NCI-H446 treated with DMSO at 0.1 percent for 48 hours (cell line): ENCODE data around the gene GCNA.
"Not testable (repeated sequence)": the region's sequence is repeated elsewhere in the genome, so short reads cannot be mapped to it uniquely, and the experiment has no call there.

ENCODE experiments used
- DNase-seq: peaks from one replicate; lab custom pipeline; 2025; lab: John Stamatoyannopoulos, UW

GCNA gene

DNA sequence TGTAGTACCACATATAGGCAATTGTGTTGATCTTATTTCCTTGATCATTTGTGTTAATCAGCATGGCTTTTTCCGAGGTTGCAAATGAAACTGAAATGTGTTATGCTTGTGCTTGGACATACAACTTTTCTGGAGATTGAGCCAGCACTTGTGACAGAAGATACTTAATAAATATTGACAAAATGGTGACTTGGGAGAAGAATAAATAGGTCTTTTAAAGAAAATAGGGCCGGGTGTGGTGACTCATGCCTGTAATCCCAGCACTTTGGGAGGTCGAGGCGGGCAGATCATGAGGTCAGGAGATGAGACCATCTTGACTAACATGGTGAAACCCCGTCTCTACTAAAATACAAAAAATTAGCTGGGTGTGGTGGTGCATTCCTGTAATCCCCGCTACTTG is 18.5 kb upstream of the GCNA start:
- DNase-seq, result not testable (repeated sequence)

GRCh38 chrX:71563921-71564320 is 14.3 kb upstream of the GCNA start:
- DNase-seq, result no peak

DNA sequence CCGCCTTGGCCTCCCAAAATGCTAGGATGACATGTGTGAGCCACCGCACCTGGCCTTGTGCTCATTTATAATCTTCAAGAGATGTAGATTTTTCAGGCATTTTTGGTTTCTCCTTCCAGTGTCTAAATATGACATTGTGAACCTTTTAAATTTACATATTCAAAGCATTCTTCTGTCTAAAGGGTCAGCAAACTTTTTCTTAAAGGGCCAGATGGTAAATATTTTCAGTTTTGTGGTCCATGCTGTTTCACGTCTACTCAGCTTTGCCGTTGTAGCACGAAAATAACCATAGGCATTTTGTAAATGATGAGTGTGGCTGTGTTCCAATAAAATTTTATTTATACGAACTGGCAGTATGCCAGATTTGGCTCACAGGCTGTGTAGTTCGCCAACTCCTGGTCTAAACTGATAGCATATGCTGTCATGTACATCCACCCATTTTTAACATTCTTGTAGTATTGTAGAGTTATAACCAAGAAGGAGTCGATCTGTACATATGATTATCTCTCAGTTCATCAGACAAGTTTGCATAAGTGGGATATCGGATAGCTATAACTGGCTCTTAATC is 12.7 kb upstream of the GCNA start:
- DNase-seq, result no peak

DNA sequence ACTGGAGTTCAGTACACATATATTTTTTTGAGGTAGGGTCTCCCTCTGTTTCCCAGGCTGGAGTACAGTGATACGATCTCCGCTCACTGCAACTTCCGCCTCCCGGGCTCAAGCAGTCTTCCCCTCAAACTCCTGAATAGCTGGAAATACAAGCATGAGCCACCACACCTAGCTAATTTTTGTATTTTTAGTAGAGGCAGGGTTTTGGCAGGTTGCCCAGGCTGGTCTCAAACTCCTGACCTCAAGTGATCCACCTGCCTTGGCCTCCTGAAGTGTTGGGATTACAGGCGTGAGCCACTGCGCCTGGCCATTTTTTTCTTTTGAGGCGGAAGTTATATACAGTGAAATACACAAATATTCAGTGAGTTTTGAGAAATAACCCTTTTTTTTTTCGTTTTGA is 6.8 kb upstream of the GCNA start:
- DNase-seq, result not testable (repeated sequence)

- no peak for DNase-seq
These were observed 4.6 kb upstream of the GCNA start for GRCh38 chrX:71573590-71573989.

- no peak for DNase-seq
These were observed 555 bp upstream of the GCNA start for GRCh38 chrX:71577682-71578081.

- no peak for DNase-seq
These were observed 1.1 kb downstream of the GCNA start for GRCh38 chrX:71579136-71579989.

DNA sequence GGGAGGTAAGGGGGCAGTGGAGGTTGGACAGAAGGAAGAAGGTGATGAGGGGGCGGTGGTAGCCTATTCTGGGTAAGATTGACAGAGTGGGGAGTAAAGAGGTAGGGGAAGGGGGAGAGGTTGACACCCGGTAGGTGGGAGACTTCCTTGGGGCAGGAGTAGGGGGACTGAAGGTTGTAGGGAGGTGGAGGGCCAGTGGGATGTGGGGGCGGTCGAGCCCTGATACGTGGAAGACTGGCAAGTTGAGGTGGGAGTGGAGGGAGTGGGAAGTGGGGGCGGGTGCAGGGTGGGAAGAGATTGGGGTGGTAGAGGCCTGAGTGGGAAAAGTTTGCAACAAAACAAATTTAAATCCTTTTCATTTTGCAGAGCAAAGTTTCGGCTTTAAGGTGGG is 1.7 kb downstream of the GCNA start:
- no peak for DNase-seq

- no peak for DNase-seq
These were observed 3.0 kb downstream of the GCNA start for GRCh38 chrX:71581210-71581609.

- DNase-seq, result no peak
These were observed 8.7 kb downstream of the GCNA start for GRCh38 chrX:71586929-71587328.

DNA sequence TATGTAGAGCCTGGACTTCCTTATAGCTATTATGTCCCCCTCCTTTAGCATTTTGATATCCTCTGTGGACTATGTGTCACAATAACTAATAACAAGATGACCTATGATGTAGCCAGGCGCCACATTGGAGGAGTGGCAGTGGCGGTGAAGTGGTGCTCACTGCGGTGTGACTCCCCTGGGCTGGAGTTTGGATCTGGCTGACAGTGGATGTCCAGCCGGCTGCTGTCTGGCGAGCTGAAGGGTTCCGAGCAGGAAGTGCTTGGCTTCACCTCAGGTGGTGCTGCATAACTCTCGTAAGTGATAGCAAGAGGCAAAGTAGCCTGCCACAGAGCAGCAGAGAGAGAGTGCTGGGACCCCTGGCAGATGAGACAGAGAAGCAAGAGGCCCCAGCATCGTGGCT is 15.0 kb downstream of the GCNA start:
- DNase-seq, result not testable (repeated sequence)

DNA sequence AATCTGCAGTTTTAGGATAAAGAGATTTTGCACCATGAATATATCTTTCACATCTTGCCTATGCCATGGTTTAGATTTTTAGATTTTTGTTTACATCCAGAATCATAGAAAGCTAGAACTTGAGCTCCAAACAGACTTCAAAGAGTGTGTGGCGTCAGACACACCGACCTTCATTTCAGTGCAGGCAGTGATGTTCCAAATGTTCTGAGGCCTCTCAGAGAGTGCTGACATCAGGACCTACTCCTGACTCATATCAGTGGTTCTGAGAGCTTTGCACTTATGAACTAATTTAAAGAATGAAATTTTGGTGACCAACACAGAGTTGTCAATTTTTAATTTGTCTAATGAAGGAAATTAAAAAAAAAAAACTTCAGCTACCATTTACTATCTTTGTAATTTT is 21.7 kb downstream of the GCNA start:
- no peak for DNase-seq

DNA sequence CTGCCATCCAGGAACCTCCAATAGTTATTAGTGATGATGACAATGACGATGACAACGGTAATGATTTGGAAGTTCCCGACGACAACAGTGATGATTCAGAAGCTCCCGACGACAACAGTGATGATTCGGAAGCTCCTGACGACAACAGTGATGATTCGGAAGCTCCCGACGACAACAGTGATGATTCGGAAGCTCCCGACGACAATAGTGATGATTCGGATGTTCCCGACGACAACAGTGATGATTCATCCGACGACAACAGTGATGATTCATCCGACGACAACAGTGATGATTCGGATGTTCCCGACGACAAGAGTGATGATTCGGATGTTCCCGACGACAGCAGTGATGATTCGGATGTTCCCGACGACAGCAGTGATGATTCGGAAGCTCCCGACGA is 25.4 kb downstream of the GCNA start:
- no peak for DNase-seq

- DNase-seq, result no peak
These were observed 25.9 kb downstream of the GCNA start for GRCh38 chrX:71604141-71604540.

DNA sequence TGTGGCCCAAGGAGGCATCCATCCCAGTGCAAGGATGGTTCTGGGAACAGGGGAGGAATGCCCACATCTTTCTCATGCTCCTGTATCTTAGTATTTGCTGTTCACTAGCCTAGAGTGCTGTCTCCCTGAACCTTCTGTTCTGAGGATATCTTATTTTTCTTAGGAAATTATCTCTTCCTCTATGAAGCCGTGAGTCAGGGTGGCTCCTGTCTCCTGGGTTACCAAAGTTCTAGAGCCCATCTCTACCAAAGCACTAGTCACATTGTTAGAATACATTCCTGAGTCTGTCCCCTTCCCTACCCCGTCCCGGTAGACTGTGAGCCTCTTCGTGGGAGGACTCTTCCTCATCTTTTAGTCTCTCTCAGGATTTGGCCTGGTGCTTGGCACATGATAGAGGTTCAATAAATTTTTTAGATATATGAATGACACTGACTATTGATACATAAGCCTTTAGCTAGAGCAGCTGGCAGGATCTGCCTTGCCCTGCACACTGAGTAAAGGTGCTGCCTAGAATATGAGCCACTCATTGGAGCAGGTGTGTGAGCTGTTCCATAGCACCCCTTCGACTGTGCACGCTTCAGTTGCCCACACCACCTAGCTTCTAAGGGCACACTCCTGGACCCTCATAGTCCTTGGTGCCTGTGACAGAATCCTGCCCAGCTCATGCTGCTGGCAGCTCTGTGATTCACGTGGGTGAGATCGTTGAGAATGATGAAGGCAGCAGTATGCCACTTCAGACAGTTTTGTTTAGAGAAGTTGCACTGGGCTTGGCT is 26.7 kb downstream of the GCNA start:
- no peak for DNase-seq

DNA sequence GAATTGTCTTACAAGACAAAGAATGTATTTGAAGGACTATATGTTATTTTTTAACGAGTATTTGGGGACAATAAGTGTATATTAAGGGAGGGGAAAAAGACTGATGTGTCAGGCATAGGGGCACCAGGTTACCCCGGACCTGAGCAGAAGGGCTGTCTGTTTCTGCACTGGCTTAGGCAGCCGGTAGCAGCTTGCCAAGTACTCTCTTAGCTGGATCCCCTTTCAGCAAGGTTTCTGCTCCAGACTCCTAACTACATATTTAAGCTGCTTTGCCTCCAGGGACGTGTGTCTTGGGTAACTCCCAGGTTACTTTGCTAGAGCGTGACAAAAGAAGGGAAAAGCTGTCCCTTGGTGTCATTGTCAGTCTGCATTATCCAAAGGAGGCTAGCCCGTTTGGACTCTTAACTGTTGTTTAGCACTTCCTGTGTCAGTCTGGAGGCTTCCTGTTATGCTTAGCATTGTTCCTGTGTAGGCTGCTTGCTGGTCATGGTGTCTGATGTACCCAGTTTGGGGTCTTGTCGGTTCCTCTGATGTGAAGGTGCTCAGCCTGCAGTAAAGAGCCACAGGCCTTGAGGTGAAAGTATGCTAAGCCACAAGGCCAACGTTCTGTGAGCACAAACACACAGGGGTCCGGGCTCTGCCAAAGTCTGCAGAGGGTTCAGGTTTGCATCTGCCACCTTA is 28.4 kb downstream of the GCNA start:
- DNase-seq, result no peak

DNA sequence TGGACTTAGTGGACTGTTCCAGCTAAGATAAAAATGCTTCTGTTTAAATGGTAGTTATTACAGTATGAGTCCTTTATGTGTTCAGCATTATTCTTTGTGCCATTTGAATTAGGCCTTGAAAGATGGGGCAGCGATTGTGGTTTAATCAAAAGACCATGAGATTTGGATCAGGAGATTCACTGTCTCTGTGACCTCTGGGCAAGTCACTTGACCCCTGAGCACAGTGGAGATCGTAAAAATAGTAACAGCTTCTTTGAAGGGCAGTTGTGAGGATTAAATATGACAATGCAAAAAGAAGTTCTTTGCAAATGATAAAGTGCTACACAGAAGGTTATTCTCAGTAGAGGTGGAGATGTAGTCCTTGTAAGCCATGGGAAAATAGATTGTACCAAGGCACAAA is 29.3 kb downstream of the GCNA start:
- no peak for DNase-seq

GRCh38 chrX:71609095-71609750 is 31.0 kb downstream of the GCNA start:
- no peak for DNase-seq

DNA sequence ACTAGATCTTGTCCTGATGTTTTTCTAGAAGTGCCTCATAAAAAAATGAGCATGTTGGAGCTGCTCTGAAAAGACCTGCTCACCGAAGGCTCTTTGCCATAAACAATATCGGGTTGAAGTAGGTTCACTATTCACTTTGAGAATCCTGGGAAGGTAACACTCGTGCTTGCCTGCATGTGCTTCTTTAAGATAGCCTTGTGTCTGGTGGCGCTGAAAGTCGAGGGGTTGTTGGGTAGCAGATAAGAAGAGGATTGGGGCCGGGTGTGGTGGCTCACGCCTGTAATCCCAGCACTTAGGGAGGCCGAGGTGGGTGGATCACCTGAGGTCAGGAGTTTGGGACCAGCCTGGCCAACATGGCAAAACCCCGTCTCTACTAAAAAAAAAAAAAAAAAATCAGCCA is 33.5 kb downstream of the GCNA start:
- DNase-seq, result not testable (repeated sequence)

GRCh38 chrX:71612256-71612655 is 34.0 kb downstream of the GCNA start:
- DNase-seq, result no peak

GRCh38 chrX:71615056-71615455 is 36.8 kb downstream of the GCNA start:
- DNase-seq, result no peak

- no peak for DNase-seq
These were observed 37.7 kb downstream of the GCNA start for GRCh38 chrX:71615954-71616353.
